ENCODE measurements around the gene SH3YL1.
"Not testable (repeated sequence)": the region's sequence is repeated elsewhere in the genome, so short reads cannot be mapped to it uniquely, and the experiment has no call there.

The SH3YL1 gene

DNA sequence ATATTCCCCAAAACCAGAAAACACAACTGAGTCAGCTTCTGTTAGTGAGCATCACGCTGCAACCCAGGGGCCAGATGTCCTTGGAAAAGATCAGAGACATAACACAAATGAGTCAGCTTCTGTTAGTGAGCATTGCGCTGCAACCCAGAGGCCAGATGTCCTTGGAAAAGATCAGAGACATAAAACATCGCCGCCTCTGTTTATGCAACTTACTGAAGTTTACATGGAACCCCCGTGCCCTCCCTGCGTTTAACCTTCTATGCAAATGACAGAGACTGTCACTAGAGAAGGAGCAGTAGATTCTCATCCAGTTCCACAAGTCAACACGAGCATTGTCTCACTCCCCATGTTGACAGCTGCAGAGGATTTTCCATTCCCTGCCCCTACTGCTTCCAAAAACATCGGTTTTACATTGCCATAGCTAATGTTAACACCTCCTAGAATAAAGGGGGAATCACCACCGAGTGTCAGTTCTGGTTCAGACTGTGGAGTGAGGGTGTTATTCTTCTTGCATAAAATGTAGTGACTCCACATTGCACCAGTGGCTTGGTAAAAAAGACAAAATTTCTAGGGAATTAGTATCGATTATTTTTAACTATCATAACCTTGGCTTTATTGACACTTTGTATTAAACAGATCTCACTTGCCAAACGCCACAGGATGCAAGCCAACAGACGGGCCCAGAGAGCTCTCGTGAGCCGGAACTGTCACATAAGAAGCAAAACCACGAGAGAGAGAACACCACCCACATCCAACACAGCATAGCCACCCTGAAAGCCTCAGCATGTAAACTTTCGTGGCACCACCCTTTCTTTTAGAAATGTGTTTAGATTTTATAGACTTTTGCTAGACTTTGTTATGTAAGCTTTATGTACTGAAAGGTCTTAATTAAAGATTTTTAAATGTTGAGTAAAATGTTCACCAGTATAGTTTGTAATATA is 87.7 kb downstream of the SH3YL1 start:
- DNase-seq, result no peak

DNA sequence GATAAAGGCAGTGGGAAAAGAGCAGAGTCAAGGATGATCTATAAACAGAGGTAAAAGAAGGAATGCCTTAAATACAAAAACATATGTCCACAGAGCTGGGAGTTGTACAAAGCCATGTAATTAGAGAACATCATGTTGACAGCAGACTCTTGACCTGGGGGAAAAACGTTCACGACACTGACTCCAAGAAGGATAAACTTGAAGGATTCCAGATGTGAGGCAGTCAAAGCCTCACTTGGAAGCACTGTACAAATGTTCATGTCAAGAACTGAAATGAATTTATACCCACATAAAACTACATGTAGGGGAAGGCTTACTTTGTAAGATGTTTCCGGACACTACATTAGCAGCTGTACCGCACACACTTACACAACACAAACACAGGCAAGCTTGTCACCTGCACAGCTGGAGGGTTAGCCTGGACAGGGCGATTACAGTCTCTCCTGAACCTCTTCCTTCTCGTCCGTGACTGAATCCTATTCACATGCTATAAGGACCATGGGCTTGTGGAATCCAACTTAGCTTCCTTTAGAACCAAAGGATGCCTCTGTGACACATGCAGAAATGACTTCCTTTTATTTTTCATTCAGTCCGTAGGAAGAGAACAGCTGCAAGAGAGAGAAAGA is 88.6 kb downstream of the SH3YL1 start:
- DNase-seq, result no peak

DNA sequence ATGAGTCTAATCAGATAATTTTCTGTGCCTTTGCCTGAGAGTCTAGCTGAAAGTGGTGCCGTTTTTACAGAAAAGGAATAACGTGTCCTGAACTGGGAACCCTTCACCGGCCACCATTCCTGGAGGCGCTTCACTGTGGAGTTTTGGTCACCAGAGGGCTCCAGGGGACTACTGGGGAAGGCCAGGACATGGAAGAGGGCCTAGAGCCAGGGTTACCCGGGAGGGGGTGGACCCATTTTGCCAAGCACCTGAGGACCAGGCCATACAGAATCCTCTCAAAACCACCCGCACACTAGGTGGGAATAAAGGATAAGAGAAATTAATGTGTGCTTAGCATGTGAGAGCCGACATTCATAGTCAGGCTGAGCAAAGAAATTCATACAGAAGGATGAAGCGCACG is 91.7 kb downstream of the SH3YL1 start:
- DNase-seq, result not testable (repeated sequence)

DNA sequence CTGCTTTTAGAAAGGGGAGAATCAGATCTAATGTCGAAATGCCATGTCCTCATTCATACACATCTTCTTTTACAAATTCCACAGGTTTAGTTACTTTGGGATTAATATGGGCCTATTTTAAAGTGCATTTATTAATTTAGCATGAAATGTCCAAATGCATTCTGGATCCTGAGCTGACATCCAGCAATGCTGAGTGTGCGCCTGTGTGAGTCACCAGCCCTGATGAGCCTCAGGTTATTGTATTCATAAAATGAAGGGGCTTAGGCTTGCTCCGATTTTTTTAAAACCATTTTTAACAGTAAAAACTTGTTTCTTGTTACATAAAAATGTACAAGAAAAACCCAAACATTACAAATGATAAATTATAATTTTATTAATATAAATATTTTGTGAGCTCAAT is 94.1 kb downstream of the SH3YL1 start:
- DNase-seq, result no peak

Measured in Kasumi-1 (cell line).